ENCODE data around the gene FGF9.

FGF9 gene

DNA sequence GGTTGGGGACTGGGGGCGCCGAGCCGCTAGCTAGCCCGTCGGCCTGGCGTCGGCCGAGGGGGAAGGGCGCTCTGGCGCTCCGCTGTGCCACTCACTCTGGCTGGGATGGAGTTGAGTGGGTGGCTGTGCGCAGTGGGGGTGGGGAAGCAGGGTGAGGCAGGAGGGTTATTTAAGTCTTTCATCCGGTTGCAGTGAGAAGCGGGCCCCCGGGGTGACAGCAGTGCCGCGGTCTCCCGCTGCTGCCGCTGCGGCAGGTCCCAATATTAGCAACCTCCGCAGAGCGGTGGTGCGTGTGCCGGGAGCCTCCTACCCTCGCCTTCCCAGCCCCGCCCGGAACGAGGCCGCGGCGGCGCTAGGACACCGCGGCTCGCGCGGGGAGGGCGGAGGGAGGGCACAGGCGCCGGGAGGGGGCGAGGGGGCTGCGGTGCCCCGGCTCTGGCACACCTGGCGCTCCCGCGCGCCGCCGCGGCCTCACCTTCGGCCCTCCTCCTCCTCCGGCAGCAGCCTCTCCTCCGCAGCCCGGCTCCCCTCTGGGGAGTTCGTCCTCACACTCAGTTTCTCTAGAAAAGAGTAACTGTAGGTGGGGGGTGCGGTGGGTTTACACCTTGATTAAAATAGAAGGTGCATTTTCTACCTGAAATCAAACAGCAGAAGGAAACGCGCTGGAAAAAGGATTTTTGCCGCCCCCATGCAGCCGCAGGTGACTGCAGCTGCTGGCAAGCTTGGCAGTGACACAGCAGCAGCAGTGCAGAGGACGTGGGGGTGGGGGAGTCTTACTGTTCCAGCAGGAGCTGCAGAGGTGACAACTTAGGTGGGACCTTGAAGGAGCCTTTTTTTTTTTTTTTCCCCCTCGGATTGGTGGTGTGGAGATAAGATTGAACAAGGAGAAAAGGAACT, 4.5 kb downstream of the FGF9 start:
- FAIRE-seq, result no peak

DNA sequence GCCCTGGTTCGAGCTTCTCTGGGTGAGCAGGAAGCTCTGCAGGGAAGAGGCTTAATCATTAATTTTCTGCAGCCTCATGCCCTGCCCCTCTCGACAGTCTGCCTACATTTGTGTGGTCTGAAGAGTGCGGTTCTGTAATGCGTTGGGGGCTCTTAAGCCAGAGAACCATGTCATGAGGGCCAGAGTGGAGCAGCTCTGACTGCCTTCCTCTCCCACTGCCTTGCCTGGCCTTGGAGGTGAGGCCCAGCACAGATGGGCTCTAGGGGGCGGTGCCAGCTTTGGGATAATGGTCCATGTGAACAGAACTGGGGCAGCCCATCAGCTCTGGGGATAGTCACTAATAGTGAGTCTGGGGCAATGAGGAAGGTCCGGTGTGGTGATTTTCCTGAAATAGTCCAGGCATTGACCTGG, 5.7 kb downstream of the FGF9 start:
- FAIRE-seq, result no peak

DNA sequence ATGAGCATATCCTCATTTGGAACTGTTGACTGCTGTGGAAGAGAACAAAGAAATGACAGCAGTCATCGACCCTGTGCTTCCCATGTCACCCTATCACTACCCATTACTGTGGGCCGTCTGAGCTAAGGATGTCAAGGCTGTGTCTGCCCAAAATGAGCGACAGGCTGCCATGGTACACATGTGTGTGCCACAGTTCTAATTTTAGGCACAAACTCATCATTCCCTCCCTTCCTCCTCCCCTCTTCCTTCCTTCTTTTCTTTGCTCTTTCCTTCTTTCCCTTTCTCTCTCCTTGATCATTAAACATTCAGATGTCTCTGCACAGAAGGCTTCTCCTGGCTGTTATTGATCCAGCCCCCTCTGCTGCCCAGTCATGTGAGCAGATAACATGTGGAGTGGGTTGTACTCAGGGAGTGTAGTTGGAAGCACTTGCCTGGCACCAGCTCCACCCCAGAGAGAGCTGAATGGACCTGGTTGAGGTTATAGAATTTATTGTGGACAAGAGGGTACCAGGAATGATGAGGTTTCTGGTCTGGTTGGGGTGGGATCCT, 6.3 kb downstream of the FGF9 start:
- FAIRE-seq, result no peak

DNA sequence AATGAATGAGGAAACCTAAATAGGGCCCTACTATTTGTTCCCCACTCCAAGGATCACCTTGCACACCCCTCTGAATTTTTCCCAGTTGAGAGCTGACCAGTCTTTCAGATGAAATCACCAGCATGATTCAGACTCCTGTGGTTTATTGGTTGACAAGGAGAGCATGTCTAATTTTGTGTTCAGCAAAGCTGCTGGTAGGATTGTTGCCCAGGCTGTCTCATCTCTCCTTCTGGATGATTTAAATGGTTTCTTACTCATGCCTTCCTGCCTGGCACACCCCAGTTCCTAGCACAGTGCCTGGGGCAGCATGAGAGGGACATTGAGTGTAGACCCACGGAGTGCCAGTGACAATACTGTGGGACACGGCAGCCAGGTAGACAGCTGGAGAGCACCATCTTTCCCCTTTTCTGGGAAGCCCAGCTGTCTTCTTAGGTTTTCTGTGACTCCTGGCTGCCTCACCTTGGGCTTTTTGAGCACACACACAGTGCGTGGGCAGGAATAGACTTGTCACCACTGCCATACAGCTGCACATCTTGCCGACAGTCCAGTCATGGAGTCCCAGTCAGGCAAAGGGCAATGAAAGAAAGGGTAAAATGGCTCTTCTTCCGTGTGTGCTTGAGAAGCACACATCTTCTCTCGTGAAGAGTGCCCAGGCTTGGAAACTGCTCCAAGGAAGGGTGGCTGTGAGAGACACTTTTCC, 12.3 kb downstream of the FGF9 start:
- no peak for FAIRE-seq

DNA sequence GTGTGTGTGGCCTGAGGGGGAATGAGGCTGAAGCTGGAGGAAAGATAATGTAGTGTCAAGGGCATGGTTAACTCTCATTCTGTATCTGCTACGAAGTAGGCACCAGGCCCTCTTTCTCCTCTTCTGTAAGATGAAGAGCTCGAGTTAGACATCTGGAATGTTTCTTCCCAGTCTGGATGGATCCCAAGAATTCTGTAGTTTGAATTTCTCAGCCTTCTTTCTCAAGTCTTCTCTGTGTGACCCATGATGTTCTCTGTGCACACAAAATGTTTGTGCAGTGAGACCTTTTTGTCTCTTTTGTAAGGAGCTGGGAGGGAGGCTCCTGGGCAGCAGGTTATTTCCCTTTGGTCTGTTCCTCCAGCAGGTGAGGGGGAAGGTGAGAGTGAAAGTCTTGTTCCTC, 13.7 kb downstream of the FGF9 start:
- FAIRE-seq, result no peak

DNA sequence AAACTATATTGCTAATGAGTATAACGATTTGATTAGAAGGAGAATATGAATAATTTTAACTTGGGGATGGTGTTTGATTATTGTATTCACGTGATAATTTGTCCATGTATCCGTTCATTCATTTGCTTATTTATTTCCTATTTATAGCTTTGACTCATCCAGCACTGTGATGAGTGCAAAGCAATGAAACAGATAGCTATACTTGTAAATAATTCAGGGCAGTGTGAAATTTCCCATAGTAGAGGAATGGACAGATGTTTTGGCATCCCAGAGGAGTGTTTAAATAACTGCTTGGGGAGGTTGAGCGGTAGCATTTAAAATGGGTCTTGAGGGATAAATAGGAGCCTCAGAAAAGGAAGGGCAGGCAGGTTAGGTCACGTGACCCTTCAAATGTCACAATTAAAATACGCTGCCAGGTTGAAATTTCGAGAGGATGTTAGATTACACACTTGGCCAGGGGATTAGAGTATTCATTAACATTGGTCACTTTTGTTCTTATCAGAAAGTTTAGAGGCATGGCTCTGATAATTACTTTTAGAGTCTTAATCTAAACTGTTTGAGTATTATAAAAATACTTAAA, 14.7 kb downstream of the FGF9 start:
- FAIRE-seq, result no peak

DNA sequence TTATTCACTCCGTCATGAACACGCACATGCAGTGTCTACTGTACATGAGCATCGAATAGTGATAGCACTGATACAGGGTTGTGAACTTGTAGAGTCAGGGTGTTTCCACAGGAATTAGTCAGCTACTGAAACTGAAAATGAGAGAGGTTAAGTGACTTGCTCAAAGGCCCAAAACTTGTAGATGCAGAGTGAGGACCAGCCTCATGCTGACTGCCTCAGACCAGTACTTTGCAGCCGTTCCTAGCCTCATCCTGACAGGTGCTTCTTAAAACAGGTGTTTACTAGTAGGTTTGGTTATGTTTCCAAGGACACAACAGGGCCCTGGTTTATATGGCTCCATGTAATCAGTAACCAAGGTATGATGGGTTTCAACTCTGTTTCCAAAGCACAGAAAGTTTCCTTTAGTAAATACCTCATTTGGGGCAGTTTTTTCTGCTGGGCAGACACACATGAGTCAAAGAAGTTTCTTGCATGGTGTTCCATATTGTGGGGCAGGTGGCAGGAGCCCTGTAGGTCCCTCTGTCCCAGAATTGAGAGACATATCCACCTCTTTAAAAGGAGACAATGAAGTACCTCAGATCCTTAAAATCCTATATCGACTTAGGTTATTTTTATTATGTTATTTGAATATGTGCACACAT, 16.0 kb downstream of the FGF9 start:
- FAIRE-seq, result no peak

DNA sequence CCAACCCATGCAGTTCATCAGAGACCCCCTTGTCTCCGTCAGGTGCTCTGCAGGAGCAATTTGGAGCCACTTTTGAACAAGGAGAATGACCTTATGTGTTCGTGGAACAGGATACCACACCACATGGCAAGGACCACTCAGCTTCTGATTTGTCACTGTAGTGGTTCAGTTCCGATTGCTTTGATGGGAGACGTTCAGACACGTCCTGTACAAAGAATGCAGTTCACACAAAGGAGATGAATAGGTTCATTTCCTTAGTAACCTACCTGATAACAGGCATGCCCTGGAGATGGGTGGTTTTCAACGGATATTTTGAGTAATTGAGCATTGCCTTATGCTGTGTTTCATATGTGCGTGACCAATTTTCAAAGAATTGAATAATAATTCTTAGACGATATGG, 17.2 kb downstream of the FGF9 start:
- FAIRE-seq, result no peak

DNA sequence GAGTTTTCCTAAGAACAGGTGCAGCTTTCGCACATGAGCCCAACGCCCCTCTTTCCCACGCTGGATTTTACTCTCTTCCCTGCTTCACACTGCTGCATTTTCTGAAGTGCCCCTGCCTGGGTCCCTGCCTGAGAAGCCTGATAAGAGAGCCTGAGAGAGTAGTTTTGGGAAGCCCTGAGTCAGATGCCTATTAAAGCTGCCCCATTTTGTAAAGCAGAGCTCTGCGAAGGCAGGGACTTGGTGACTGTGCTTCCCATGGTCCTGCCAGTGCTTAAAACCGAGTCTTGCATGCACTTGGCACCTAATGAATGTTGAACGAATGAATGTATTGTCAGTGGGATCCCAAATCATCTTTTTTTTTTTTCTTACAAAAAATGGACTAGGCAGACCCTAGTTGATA, 18.2 kb downstream of the FGF9 start:
- FAIRE-seq, result no peak

DNA sequence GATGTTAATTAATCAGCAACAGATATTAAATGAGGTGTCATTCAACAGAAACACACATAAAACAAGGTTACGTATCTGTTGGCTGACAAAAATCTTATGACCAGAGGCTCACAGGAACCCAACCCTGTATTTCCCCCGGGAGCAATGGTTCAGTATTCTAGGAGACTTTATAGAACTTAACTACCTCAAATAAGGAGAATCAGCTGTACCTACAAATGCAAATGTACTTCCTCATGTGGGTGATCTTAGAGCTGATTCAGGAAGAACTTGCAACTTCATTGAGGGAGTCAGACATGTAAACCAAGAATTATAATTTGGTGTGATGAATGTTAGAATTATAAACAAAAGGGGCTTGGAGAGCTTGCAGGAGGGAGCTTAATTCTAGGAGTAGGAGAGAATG, 20.1 kb downstream of the FGF9 start:
- no peak for FAIRE-seq

DNA sequence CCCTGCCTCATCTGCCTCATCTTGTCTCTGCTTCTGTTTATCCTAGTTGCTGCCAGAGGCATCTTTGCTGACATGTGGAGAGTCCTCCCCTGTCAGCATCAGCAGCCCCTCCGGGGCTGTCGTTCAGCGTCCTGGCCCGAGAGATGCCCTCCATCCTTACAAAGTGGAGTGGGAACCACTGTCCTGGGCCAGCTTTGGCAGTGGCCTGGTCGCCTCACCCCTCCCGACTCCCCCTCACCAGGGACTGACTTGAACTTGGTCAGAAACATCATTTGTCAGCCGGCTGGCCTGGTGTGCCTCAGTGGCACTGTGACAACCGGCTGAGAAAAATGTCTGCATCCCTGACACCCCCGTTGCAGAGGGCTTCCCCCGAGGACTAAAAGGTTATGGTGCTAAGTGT, 20.6 kb downstream of the FGF9 start:
- FAIRE-seq, result no peak

DNA sequence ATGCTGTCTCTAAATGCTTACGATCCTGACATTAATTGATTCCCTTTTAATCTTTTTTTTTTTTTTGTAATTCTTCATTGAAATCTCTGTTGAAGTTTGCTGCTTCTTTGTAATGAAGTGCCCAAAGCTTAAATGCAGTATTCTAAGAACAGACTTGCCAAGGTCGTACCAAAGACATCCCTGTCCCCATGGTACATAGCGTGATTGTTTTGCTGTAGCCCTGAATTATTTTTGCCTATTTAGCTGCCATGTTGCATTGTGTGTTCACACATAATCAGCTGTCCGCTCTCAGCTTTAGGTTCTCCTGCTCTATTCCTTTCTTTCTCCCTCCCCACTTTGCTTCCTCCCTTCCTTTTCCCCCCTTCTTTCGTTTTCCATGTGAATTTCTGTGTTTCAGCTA, 21.1 kb downstream of the FGF9 start:
- no peak for FAIRE-seq

DNA sequence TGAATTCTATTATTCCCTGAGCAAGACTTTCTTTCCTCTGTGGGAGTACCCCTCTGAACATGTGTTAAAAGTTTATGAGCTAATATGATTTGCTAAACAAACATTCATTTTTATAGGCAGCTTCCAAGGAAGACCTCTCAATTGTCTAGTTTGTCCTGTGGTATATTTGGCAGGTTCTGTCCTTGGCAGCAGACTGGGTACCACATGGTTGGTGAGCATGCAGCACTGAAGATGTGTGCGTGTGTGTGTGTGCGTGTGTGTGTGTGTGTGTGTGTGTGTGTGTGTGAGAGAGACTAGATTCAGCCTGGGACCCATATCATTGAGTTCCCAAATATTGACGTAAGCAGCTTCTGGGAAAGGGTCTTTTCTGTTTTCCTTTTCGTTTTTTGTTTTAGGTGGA, 24.0 kb downstream of the FGF9 start:
- FAIRE-seq, result no peak

DNA sequence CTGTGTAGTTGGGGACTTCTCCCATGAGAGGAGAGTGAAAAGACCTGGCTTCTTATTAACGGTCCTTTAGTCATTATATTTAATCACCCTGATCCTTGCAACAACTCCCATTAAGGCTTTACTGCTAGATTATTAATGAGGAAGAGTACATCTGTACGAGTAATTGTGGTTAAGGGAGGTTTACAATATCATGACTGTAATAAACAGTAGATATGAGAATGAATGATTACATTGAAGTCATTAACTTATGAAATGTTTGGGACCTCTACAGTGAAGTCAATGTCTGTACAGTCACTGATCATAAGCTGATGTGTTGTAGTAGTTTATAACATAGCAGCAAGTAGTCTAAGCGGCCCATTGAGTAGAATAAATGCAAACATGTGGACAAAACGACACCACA, 24.7 kb downstream of the FGF9 start:
- no peak for FAIRE-seq

DNA sequence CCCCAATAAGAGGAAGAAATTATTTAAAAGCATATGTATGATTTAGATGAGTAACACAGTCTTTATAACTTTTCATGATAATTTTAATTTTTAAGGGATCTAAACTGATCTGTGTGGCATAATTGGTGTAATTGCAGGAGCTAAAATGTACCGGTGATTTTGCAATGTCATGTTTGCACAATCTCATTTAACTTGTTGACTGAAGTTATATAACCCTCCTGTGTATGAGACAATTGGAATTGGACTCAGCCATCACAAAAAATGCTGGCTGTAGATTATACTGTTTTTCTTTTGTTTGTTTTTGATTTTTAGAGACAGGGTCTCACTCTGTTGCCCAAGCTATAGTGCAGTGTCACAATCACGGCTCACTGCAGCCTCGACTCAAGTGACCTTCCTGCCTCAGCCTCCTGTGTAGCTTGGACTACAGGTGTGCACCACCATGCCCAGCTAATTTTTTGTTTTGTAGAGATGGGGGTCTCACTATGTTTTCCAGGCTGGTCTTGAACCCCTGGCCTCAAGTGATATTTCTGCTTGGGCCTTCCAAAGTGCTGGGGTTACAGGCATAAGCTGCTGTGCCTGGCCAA, 26.1 kb downstream of the FGF9 start:
- FAIRE-seq, result no peak

DNA sequence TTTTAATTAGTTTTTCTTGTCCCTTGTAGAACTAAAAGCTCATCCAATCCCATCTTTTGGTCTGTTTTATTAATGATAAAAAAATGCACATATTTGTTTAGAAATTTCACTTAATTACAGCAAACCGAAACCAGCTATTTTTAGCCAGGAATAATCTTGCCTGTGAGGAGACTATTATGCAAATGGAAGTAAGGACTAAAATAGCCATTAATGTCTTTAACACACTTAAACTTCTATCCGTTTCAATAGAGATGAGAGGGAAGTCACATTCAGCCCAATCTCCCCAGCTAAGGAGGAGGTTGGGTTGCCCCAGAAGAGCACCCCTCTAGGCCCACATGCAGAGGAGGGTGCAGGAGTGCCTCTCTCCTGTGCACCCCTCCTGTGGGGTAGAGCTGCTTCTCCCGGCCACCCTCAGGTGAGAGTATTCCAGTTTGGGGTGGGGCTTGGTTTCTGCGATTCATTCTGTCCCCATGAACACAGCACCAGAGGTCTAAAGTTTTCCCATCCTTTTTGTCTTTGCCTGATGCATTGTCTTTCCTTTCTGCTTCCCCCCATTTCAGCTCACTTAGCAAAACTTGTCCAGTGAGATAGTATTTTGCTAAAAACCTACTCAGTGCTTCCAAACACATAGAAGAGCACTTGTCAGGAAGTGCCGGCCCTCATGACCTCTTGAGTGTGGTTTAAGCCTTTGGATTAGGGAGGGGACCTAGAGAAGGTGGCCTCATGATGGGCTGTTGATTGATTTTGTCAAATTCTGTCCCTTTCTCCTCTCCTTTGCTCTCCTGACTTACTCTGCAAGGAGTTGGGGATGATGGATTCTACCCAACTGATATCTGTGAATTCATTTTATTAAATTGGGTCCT, 28.2 kb downstream of the FGF9 start:
- FAIRE-seq, result no peak

DNA sequence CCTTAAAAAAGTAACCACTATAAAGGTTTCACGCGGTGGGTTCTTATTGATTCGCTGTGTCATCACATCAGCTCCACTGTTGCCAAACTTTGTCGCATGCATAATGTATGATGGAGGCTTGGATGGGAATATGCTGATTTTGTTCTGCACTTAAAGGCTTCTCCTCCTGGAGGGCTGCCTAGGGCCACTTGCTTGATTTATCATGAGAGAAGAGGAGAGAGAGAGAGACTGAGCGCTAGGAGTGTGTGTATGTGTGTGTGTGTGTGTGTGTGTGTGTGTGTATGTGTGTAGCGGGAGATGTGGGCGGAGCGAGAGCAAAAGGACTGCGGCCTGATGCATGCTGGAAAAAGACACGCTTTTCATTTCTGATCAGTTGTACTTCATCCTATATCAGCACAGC, 30.6 kb downstream of the FGF9 start:
- FAIRE-seq, result no peak

DNA sequence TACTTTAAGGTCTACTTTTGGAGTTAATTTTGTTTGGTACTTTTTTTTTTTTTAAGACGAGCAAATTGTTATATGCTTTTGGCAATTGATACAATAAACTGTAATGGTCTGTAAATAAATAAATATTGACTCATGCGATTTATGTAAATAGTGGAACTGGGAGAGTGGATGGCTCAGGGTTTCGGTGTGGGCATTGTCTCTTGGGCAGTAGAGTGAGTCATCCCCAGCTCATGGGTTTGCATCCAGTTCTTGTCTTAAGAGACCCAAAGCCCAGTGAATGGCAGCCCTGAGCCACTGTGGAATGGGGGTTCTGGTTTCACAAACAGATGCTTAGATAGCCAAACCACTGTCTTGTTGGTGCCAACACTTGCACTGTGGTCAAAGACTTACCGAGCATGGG, 33.0 kb downstream of the FGF9 start:
- FAIRE-seq, result no peak

DNA sequence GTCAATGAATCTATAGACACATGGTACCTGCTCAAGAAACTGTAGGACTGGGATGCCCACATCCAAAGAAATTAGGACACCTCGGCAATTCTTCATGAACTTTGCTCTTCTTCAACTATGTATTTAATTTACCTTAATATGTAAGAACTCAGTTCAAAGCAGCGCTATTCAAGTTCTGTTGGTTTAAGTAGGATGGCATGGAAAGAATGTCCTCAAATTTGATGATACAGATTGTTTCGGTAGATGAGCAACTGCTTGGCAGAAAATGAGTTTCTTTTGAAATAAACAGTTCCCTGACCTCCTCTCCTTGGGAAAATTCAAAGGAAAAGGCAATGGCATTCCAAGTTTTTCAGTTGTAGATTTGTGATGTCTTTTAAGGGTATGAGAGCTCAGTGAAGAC, 36.7 kb downstream of the FGF9 start:
- FAIRE-seq, result no peak

DNA sequence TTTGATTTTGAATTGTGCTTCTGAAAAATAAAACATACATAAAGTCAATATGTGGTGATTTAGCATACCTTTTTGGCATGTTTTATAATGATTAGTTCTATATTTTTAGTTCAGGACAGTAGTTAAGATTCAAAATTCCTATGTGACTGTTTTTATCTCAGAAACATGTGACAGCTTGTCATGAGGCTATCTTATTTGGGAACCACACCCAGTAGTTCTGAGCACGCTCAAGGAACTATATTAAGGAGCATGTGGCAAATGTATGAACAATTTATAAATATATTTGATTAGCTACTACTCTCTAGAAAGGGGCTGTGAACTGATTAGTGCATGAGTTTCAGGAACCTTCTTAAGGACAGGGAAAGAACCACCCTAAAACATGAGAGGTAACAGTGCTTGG, 38.8 kb downstream of the FGF9 start:
- no peak for FAIRE-seq

DNA sequence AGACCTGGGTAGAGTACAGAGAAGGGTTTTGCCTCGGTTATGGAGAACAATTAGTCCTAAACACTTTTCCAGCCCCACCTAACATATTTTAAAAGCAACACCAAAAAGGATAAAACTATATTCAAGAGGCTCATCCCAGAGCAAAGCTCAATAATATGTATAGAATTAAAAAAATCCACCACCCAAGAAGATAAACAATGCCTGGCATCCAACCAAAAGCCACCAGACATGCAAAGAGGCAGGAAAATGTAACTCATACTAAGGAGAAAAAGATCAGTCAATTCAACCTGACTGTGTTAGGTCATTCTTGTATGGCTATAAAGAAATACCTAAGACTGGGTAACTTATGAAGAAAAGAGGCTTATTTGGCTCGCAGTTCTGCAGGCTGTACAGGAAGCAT, 39.3 kb downstream of the FGF9 start:
- no peak for FAIRE-seq

DNA sequence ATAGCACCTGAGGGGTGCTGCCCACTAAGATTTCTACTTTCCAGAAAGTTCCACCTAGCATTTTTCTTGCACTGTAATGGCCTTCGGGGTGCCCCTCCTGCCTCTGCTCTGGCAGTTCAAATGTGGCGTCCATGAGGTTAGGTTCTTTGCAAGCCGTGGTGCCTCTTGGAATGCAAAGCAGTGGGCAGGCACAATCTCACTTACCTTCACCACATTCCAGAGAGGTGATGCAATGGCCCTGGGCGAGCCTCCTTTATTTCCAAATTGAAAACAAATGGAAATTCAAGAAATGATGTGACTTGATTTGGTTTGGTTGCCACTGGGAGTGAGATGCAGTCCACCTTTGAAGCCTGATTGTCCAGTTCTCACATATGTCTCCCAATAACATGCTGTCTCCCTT, 46.9 kb downstream of the FGF9 start:
- no peak for FAIRE-seq

Data from TTC549 (cell line).